HepG2 (cell line): Measurements from ENCODE around the gene IL1RL1. TPM values are rescaled to one million over a fixed set of nuclear protein-coding genes. Genes with fewer than 3 reads are reported as not detected.

Source experiments
- ATAC-seq: fragments of 200-7000 bp; cut with Tn5 transposase; 3 replicates; pipeline ENCODE4 v1.9.1; 2020; ENCODE audit warnings: mild to moderate bottlenecking, moderate library complexity
- Bru-seq: library from RNA; stranded (reverse); fragments of 400-500 nt; gene quantifications from one replicate; lab custom pipeline; 2021; lab: Mats Ljungman, UMichigan
- BruChase-seq, 2 experiments: library from RNA; stranded (reverse); fragments of 400-500 nt; gene quantifications; one replicate each; lab custom pipeline; 2021; lab: Mats Ljungman, UMichigan
- BruUV-seq: library from RNA; stranded (reverse); fragments of 400-500 nt; replicated peaks from 2 replicates; lab custom pipeline; 2021; lab: Mats Ljungman, UMichigan
- CTCF ChIA-PET: fragments of 300-600 bp; formaldehyde crosslinking; extraction: SDS; loops from one replicate; lab custom pipeline; 2021; ENCODE audit warnings: low total read pairs, inconsistent platforms, low intra/inter-chr PET ratio; lab: Yijun Ruan, JAX
- POLR2A ChIA-PET: fragments of 350-600 bp; sonication (Branson Sonifier 250); formaldehyde crosslinking; loops from one replicate; lab custom pipeline; 2020; ENCODE audit warnings: antibody characterized with exemption, inconsistent platforms; lab: Yijun Ruan, JAX
- DNase-seq: peaks from one replicate; pipeline ENCODE4 v3.0.0-alpha.2; 2015; ENCODE audit warnings: low spot score
- FAIRE-seq: peaks from 3 replicates; lab custom pipeline; 2011; peaks lifted over from hg19 to GRCh38; lab: Jason Lieb, UNC
- H2AFZ ChIP-seq: one replicate; pipeline ENCODE4 v1.6.1; 2011; ENCODE audit warnings: low read length, inconsistent platforms
- H3K27ac ChIP-seq: fragments of 300-600 bp; 3 replicates; pipeline ENCODE4 v1.8.0; 2011; ENCODE audit warnings: mixed run types, mild to moderate bottlenecking, mixed read lengths, low read length, inconsistent platforms; ENCODE audit not compliant: insufficient read depth; ENCODE audit errors: extremely low read length
- H3K27me3 ChIP-seq, 2 experiments: fragments of 200-600 bp in 1 of 2; 2 replicates in 1 of 2; 3 replicates in 1 of 2; pipeline versions ENCODE4 v1.6.0 to v1.8.0; 2011; ENCODE audit warnings: low read length in 2 of 2, mild to moderate bottlenecking in 2 of 2, moderate library complexity in 2 of 2, inconsistent platforms in 1 of 2; ENCODE audit not compliant: insufficient read depth in 2 of 2, control insufficient read depth in 1 of 2
- H3K36me3 ChIP-seq, 2 experiments: fragments of 200-600 bp in 1 of 2; replicated peaks in 1 of 2; 2 replicates in 1 of 2; 3 replicates in 1 of 2; pipeline versions ENCODE4 v1.5.1 to v1.8.0; 2011; ENCODE audit warnings: low read length in 2 of 2, inconsistent platforms in 1 of 2; ENCODE audit not compliant: insufficient read depth in 2 of 2, control insufficient read depth in 1 of 2
- H3K4me1 ChIP-seq: 2 replicates; pipeline ENCODE4 v1.5.1; 2012; ENCODE audit warnings: low read length, inconsistent platforms; ENCODE audit not compliant: insufficient read depth
- H3K4me2 ChIP-seq: 2 replicates; pipeline ENCODE4 v1.6.0; 2011; ENCODE audit warnings: low read depth, low read length, inconsistent platforms
- H3K4me3 ChIP-seq, 3 experiments: fragments of 200-600 bp in 1 of 3; sonication (generic), shearing (Covaris generic) in 1 of 3; replicated peaks in 1 of 3; 2 replicates each; pipeline ENCODE4 v1.5.1; 2011 to 2016; ENCODE audit warnings: low read length in 3 of 3, inconsistent platforms in 2 of 3, low read depth in 2 of 3, mild to moderate bottlenecking in 2 of 3, control low read depth in 1 of 3, mixed read lengths in 1 of 3; ENCODE audit not compliant: insufficient read depth in 1 of 3
- H3K79me2 ChIP-seq: one replicate; pipeline ENCODE4 v1.6.1; 2011; ENCODE audit warnings: low read length, inconsistent platforms; ENCODE audit not compliant: insufficient read depth
- H3K9ac ChIP-seq: 2 replicates; pipeline ENCODE4 v1.6.0; 2011; ENCODE audit warnings: mild to moderate bottlenecking, low read depth, low read length, inconsistent platforms; ENCODE audit not compliant: insufficient read depth
- H3K9me3 ChIP-seq: 2 replicates; pipeline ENCODE4 v1.5.1; 2012; ENCODE audit warnings: mild to moderate bottlenecking, low read length
- H4K20me1 ChIP-seq: 2 replicates; pipeline ENCODE4 v1.6.0; 2011; ENCODE audit warnings: inconsistent platforms, mild to moderate bottlenecking, low read length, moderate library complexity; ENCODE audit not compliant: insufficient read depth
- FOXK1 ChIP-seq: sonication (generic); formaldehyde crosslinking; IDR thresholded peaks from 2 replicates; pipeline ENCODE4 v1.4.0; 2020; ENCODE audit warnings: low read depth, missing genetic modification reagents, borderline replicate concordance
- FOXO1 ChIP-seq: sonication (generic); formaldehyde crosslinking; IDR thresholded peaks from 2 replicates; pipeline ENCODE4 v1.4.0; 2020; ENCODE audit warnings: missing genetic modification reagents
- JARID2 ChIP-seq: sonication (generic); formaldehyde crosslinking; IDR thresholded peaks from 2 replicates; pipeline ENCODE4 v1.8.1; 2023; ENCODE audit warnings: missing genetic modification reagents, inconsistent platforms; ENCODE audit not compliant: insufficient replicate concordance
- PAX8 ChIP-seq: sonication (generic); formaldehyde crosslinking; IDR thresholded peaks from 2 replicates; pipeline ENCODE4 v1.8.0; 2022; ENCODE audit warnings: mild to moderate bottlenecking, missing genetic modification reagents, borderline replicate concordance
- SAFB2 ChIP-seq: sonication (generic); formaldehyde crosslinking; IDR thresholded peaks from 2 replicates; pipeline ENCODE4 v1.5.1; 2020; ENCODE audit warnings: missing genetic modification reagents, low read depth, mild to moderate bottlenecking, borderline replicate concordance
- SP1 ChIP-seq, 2 experiments: fragments of 450-650 bp in 1 of 2; sonication (generic) in 1 of 2; formaldehyde crosslinking in 1 of 2; IDR thresholded peaks; 2 replicates each; pipeline versions ENCODE4 v1.4.0 to v1.6.1; 2016 to 2020; ENCODE audit warnings: missing genetic modification reagents in 1 of 2
- ZNF451 ChIP-seq: sonication (generic); formaldehyde crosslinking; IDR thresholded peaks from 2 replicates; pipeline ENCODE4 v1.5.0; 2020; ENCODE audit warnings: mild to moderate bottlenecking, missing genetic modification reagents
- WGBS: methylation state at CpG from one replicate; pipeline ENCODE4 v1.1.6; 2017; ENCODE audit warnings: low lambda C conversion rate; 5-methylcytosine and 5-hydroxymethylcytosine counted together
- in situ Hi-C: cut with HindIII; loops from 2 replicates; pipeline ENCODE4 v1.10.0; 2017; ENCODE audit warnings: low pct_unique_long_range_greater_than_20kb; ENCODE audit not compliant: extremely low pct_ligation_motif_present
- intact Hi-C: fragments of 100-400 bp; cut with micrococcal nuclease; formaldehyde crosslinking; loops from one replicate; pipeline ENCODE4 v1.10.0; 2022; ENCODE audit not compliant: unreplicated experiment
- long read RNA-seq, 2 experiments: library from RNA in 1 of 2; library from polyadenylated mRNA in 1 of 2; stranded (forward) in 1 of 2; unstranded in 1 of 2; transcript quantifications; one replicate each; pipeline ENCODE4 v2.0.0, GENCODE V29; 2019 to 2022
- polyA minus RNA-seq, 3 experiments: library from RNA; depleted of rRNA, polyadenylated mRNA; stranded (reverse); fragments of >200 nt; gene quantifications; 2 replicates each; pipeline ENCODE4 v1.2.3, GENCODE V29; 2011; ENCODE audit warnings: low replicate concordance in 1 of 3
- polyA plus RNA-seq, 8 experiments: library from polyadenylated mRNA; depleted of rRNA in 3 of 8; stranded (reverse) in 7 of 8; unstranded in 1 of 8; fragments of >200 nt; fragmentation: Illumina TruSeq in 4 of 8; extraction: Trizol in 4 of 8; gene quantifications; 2 replicates each; pipeline versions ENCODE4 v1.2.1 to v1.2.3, GENCODE V29; 2011 to 2016; ENCODE audit warnings: low read depth in 4 of 8, missing spikeins in 1 of 8, mixed read lengths in 1 of 8; ENCODE audit not compliant: insufficient read depth in 1 of 8
- total RNA-seq, 5 experiments: library from RNA; depleted of rRNA; stranded (reverse); fragments of >200 nt; fragmentation: Illumina TruSeq; extraction: Trizol; gene quantifications; 2 replicates each; pipeline ENCODE4 v1.2.3, GENCODE V29; 2016; ENCODE audit warnings: low read depth in 1 of 5

The IL1RL1 gene
- 0.02 and 0.06 TPM in 2 replicates for total RNA-seq (2016; rRNA removed; fragmentation: Illumina TruSeq; extraction: Trizol)
- total RNA-seq (2016; cell fraction: cytosol; rRNA removed; fragmentation: Illumina TruSeq; extraction: Trizol; ENCODE audit: low read depth): not detected in 2 replicates
- total RNA-seq (2016; cell fraction: insoluble cytoplasmic fraction; rRNA removed; fragmentation: Illumina TruSeq; extraction: Trizol): not detected in 2 replicates
- total RNA-seq (2016; cell fraction: membrane; rRNA removed; fragmentation: Illumina TruSeq; extraction: Trizol): not detected in 2 replicates
- total RNA-seq (2016; cell fraction: nucleus; rRNA removed; fragmentation: Illumina TruSeq; extraction: Trizol): not detected in 2 replicates
- polyA plus RNA-seq (2011; rRNA removed): 0.03 and 0.04 TPM in 2 replicates
- polyA plus RNA-seq (2011; cell fraction: cytosol; rRNA removed): 0.03 TPM in 1 of 2 replicates, not detected in the other
- polyA plus RNA-seq (2011; cell fraction: nucleus; rRNA removed): 0.07 TPM in 1 of 2 replicates, not detected in the other
- not detected in 2 replicates for polyA plus RNA-seq (2012)
- 0.09 TPM in 1 of 2 replicates, not detected in the other for polyA plus RNA-seq (2016; cell fraction: cytosol; fragmentation: Illumina TruSeq; extraction: Trizol; ENCODE audit: low read depth)
- polyA plus RNA-seq (2016; cell fraction: insoluble cytoplasmic fraction; fragmentation: Illumina TruSeq; extraction: Trizol; ENCODE audit: low read depth): not detected in 2 replicates
- not detected in 2 replicates for polyA plus RNA-seq (2016; cell fraction: membrane; fragmentation: Illumina TruSeq; extraction: Trizol; ENCODE audit: low read depth)
- not detected in 2 replicates for polyA plus RNA-seq (2016; cell fraction: nucleus; fragmentation: Illumina TruSeq; extraction: Trizol; ENCODE audit: insufficient read depth, low read depth)
- 0.72 TPM in 1 of 2 replicates, not detected in the other for polyA minus RNA-seq (2011; rRNA and poly(A)+ RNA removed; ENCODE audit: low replicate concordance)
- not detected in 2 replicates for polyA minus RNA-seq (2011; cell fraction: cytosol; rRNA and poly(A)+ RNA removed)
- 0.12 and 0.13 TPM in 2 replicates for polyA minus RNA-seq (2011; cell fraction: nucleus; rRNA and poly(A)+ RNA removed)
- Bru-seq, nascent RNA: not detected
- percentile 1 among the genes with signal in this experiment for BruChase-seq, experiment 1, labeled RNA remaining after a 6-hour chase
- BruChase-seq, experiment 2, labeled RNA remaining after a 2-hour chase: percentile 5 among the genes with signal in this experiment
- long read RNA-seq, experiment 1: 0 reads
- long read RNA-seq, experiment 2: 0 reads

DNA sequence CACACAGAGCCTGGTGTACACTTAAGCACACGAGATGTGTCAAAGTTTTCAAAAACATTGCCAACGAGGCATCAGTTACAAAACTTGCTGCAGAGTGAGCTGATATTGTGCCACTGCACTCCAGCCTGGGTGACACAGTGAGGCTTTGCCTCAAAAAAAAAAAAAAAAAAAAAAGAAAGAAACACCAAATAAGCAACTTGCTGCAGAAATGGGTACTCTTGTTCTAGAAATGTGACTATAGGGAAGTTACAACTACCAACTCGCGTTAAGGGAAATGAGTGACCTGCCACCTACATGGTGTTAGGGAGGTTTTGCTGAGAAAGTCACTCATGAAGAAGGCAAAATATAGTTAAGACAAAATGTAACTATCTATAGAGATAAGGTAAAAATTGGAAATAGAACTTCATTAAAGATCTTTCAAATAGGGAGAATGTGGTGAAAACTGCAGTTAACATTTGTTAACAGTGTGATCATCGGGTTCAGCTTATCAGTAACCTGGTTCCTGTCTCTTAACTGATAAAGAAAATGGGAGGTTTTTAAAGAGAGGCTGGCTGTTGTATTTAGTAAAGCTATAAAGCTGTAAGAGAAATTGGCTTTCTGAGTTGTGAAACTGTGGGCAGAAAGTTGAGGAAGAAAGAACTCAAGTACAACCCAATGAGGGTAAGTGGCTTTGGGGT is at the start of gene IL1RL1:
IL1RL1 (plus strand) TSS at position 600 of the 677 bp plus-strand sequence. CDS start 26,702 bp downstream, outside the sequence.
- Histone ChIP-seq H3K4me3 (no peak within 1 kb of the TSS), H3K9me3 (no peaks in the 10 kb centered on the region), H3K4me1 (no peaks in the 10 kb centered on the region), H2AFZ (no peak within 1 kb of the TSS), H3K4me2 (no peak within 1 kb of the TSS), H3K36me3 (no peaks in the 10 kb centered on the region), H4K20me1 (no peaks in the 10 kb centered on the region), H3K27ac (no peak within 1 kb of the TSS), H3K79me2 (no peaks in the 10 kb centered on the region), H3K9ac (no peak within 1 kb of the TSS), H3K27me3 (peaks cover 0 to 1% of the 10 kb centered on the region in 2 experiments; a peak in 1 of 5 replicates)
- ATAC-seq: no peak
- ChIA-PET CTCF (no interaction called here), POLR2A (no interaction called here)
- no peak for FAIRE-seq
- no peak for DNase-seq
- in situ Hi-C loops: no loop called here
- 29% methylated on average over 5 of the region's 5 CpGs for WGBS
- TF ChIP-seq SAFB2 (CRISPR knock-in tag): no peak
- no peak for TF ChIP-seq PAX8 (CRISPR knock-in tag)
- TF ChIP-seq JARID2 (CRISPR knock-in tag): no peak
- TF ChIP-seq FOXK1 (CRISPR knock-in tag): no peak
- TF ChIP-seq ZNF451: no peak
- no peak for TF ChIP-seq SP1 (IDR thresholded peaks at IDR 0.05)
- TF ChIP-seq SP1 (CRISPR knock-in tag; IDR thresholded peaks at IDR 0.05): no peak
- no peak for TF ChIP-seq FOXO1 (CRISPR knock-in tag)
- no TSS peak for BruUV-seq
- intact Hi-C loops: no loop called here
